ENCODE results near the gene RUNX2.
A peak's percentile ranks its signal among the peaks of the same experiment; 100 is the strongest.

RUNX2 gene

DNA sequence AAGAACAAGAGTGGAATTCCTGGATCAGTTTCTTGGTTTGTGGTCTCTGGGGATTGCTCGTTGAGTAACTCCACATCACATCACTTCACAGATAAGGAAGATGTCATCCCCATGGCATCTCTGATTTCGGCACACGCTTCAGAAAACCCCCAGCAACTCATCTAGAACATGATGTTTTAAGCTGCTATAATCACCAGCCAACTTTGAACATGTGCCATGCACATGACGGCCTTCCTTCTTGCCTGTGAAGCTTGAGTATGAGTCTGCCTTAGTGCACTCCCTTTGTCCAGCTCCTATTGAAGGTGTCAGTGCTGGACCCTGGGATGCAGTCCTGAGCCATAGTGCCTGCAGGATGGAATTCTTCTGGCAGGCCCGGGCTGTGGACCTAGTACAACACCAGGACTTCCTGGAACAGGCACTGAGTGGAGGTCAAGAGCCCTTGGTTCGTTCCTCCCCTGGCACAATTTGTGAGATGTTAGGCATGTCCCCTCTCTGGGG, 281.1 kb downstream of the RUNX2 start:
- DNase-seq: no peak

DNA sequence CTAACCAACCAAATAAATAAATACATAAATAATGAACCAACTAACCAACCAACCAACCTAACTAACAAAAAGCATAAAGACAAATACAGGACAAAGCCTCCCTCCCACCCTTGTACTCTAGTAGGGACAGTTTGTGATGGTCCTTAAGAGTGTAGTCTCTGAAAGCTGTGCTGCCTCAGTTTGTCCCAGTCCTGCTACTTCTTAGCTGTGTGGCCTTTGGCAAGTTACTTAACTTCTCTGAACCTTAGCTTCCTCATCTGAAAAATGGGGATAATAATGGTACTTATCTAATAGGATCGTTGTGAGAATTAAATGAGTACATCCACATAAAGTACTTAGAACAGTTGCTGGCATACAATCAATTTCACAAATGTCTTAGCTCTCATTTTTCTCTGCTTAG, 282.2 kb downstream of the RUNX2 start:
- no peak for DNase-seq

DNA sequence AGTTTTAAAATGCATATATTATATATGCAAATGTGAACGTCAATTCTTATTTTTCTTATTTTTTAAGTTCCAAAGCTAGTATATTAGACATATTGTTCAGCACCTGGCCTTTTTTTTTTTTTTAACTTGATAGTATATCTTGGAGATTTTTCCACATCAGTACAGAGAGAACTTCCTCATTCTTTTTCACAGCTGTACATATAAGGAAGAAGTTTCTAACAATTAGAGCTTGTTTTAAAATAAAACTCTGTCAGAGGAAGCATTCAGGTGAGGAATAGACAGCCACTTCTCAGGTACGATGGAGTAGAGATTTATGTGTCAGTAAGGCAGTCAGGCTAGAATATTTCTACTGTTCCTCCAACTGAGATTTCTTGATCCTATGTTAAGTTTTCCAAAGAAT, 282.7 kb downstream of the RUNX2 start:
- no peak for DNase-seq

DNA sequence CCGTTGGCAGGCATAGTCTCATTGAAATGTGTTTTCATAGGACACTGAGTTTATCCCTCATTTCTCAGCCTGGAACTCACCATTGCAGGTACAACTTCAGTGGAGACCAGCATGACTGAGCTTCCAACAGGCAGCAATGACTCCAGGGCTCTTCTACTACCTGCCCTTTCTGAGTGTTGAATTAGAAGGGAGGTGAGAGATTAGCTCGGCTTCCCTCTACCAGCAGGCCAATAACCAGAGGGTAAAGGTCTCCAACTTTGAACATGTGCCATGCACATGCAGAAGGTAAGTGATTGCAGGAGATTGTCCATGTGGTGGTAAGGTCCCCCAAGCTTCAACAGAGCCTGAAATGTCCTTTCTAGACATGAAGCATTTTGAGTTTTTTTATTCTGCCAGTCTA, 283.4 kb downstream of the RUNX2 start:
- DNase-seq: no peak

DNA sequence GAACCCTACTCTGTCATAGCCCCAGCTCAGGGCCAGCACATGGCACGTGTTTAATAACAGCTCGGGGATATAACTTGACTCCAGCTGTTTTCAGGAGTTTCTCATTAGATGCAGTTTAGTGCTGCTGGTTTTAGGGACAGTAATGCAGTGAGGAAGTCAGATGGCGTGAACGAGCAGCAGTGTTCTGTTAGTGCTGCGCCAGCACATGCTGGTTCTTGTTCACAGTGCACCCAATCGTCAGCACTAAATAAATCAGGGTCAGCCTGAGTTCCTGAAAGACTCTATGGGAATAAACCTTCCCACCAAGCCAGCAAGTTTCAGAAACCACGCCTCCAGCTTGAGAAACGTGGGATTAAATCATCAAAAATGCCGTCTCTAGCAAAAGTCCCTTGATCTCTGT, 285.5 kb downstream of the RUNX2 start:
- DNase-seq: peak in 9 of 56 donors; percentile 2 to 51 (median 7)

DNA sequence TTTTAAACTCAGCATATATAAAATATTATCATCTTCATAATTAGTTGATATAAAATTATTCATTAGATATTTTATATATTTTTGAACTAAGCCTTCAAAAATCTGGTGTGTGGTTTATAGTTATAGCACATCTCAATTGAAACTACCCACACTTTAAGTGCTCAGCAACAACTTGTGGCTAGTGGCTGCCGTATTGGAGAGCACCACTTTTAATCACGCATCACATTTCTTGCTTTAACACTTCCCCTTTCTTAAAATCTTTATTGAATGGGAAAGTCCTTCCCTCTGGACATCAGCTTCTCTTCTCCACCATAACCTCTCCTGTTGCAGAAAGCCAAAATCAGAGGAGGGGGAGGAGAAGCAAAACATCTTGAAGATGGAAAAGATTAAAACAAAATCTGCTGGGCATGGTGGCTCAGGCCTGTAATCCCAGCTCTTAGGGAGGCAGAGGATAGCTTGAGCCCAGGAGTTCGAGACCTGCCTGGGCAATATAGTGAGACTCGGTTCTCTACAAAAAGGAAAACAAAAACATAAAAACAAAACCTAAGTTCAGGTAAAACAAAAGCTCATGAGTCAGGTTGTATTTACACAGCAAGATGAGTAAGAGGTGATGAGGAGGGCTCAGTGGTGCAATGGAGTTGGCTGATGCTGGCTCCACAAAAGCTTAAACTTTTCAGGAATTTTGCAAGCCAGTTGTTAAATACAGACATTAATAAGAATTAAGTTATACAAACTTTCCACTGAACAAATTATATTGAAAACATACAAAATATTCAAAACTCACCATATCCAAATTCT, 286.6 kb downstream of the RUNX2 start:
- no peak for DNase-seq

DNA sequence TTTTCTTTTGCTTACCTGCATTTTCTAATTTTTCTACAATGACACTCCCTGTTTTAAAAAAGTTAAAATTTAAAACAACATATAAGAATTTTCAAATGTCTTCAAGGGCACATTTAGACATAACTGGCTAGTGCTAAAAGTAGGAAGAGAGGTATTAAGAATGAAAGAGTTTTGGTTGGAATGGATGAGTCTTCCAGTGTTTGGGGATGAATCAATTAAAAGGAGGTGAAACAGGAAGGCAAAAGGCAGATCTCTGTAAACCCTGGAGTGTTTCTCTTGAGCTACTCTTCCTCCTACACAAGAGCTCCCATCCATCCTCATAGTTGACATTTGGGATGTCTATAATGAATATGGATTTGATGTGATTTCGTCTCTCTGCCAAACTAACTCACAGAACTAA, 288.1 kb downstream of the RUNX2 start:
- DNase-seq: no peak

DNA sequence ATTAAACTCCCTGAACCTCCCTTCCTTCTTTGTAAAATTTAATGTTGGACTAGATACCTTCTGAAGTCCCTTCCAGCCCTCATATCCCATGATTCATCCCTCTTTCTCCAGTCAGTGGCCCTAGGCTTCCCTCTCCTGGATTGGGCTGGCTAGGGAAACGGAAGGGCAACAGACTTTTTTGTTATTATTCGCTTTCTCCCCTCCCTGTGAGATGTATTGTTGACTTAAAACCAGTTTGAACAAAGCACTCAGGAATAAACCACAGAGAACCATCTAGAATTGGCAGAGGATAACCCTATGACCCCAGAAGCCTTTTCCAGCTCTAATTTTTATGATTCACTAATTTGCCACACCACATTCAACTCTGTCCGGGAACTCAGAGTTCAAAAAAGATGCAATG, 289.3 kb downstream of the RUNX2 start:
- DNase-seq: no peak

DNA sequence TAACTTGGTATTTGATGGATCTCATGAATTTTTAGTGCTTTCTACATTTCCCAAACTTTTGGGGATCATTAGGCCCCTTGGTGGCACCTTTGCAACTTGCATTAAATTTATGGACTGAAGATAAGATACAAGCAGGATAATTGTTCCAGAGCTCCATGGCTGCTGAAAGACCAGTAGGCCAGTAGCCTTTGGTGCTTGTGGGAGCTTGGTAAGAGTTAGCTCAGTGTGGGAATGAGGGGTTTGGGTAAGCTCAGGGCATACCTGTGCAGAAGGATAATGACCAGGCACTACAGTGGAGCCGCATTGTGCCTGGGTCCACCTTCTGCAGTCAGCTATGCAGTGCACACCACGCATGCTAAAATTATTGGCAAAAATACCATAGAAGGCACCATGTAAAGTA, 290.1 kb downstream of the RUNX2 start:
- DNase-seq: no peak

DNA sequence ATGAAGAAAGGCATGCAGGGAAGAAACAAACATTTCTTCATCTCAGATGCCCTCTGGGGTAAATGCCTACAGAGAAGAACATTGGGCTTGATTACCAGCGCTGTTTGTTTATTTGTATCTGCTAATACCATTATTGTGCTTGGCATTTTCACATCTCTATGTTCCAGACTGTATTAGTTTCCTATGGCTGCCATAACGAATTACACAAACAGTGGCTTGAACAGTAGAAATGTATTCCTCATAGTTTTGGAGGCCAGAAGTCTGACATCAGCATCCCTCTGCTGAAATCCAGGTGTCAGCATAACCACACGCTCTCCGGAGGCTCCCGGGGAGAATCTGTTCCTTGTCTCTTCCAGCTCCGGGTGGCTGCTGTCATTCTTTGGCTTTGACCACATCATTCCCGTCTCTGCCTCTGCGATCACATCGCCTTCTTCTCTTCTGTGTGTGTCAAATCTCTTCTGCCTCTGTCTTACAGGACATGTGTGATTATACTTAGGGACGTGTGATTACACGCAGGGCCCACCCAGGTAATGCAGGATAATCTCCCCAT, 291.2 kb downstream of the RUNX2 start:
- no peak for DNase-seq

DNA sequence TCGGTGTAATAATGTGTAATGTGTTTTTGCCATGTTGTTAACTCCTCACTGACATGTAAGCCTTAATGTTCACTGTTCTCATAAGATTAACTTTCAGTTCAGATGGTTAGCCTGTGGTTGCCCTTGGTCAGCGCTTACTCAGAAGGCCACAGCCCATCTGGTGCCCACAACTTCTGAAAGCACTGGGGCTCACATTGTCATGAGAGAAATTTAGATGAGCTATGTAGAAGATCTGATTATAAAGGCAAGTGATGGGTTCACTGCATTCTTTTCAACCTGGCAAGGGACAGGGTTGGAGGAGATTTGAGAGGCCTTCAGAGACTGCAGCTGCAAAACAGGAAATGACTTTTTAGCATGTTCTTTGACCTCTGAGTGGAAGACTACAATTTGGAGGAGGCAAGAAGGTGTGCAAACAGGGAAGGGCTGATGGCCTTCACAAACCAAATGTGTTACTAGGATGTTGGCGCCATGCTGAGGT, 291.9 kb downstream of the RUNX2 start:
- no peak for DNase-seq

DNA sequence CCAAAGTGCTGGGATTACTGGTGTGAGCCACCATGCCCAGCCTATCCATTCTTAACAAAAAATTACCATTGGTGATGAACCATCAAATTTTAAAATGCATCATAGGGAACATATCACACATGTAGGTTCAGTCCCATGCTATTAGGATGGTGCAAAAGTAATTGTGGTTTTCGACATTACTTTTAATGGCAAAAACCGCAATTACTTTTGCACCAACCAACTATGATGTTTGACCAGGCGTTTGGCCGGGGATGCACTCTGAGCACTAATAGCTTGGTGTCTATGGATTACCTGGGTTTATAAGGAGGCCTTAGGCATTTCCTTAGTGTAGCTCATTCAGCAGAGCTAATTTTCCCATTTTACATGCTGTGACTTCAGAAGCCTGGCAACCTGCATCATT, 296.1 kb downstream of the RUNX2 start:
- DNase-seq: no peak

DNA sequence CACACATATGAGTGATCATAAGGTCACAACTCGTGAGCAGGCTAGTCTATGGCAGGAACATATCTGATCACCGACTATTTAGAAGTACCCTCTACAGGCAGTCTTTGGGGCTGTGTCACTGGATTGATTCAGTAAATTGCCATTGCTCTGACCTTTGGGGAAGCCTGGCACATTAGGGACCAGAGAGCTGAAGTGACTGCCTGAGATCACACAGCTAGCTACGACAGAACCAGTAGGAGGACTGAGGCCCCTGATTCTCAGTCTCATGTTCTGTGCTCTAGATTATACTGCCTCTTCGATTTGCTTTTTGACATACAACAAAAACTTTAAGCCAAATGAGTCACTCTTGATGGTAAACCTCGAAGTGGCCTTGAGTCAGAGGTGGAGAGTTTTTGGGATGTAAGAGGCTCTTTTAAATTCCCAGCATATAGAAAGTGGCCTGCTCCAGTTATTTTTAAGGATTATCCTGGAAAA, 297.1 kb downstream of the RUNX2 start:
- DNase-seq: no peak

DNA sequence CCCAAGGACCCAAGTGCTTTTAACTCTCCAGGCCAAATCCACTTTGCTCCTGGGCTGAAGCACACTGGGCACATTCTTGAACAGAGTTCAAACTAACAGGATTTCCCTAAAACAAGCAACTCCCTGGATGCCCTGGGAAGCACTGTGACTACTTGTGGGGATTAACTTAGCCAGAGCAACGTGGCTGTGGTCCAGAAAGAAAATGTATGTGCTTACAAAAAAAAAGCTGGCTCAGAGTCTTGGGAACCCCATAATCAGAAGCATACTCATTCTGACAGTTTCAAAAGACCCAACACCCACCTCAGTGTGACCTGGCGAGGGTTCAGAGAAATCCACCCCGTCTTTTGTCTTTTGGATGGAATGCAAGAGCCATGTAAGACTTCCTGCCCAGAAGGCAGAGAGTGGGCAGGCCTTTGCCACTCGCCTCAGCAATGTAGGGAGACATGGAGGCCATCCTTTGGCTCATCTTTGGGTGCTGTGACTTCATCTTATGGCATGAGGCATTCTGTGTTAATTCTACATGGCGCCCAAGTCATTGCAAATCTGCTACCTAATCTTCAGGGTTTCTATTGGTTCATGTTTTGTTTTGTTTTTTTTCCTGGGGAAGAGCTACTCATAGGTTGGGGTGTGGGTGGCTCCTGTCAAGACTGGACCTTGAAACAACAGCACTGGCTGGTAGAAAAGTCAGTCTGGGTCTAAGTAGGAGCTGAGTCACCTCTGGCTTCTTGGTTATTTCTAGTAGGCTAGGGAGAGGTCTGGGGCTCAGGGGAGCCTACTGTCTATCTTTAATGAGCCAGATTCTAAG, 298.2 kb downstream of the RUNX2 start:
- no peak for DNase-seq

DNA sequence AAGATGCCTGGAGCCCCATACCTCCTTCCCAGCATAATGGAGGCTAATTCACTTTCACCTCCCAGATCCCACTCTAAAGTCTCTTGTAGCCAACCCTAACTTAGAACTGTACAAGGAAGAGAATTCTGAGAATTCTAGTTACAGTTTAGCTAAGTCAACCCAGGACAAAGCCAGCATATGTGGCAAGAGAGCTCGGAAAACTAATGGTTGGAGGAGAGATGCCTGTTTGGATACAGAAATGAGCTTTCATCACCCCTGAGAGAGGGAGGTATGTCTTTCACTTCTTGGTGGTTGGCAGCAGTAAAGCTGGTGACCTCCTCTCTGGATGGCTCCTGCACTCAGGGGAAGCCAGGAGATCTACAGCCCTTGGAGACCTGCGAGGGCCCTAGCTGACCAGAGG, 302.2 kb downstream of the RUNX2 start:
- DNase-seq: no peak

DNA sequence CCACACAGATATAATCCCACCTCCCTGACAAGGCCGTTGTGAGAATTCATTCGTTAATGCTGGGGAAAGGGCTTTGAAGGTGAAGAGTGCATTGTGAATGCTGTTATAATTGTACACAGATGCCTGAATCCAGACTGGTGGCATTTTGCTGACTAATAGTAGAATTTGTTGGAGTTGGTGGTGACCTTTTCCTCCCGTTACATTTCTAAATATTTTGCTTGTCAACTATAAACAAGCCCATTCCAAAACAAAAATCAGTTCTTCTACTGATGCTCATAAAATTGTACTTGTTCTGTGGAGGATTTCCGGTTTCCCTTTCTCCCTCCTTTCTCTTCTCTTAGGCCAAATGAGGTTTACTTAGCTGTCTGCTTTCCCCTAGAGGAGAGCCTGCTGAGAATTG, 302.7 kb downstream of the RUNX2 start:
- no peak for DNase-seq

DNA sequence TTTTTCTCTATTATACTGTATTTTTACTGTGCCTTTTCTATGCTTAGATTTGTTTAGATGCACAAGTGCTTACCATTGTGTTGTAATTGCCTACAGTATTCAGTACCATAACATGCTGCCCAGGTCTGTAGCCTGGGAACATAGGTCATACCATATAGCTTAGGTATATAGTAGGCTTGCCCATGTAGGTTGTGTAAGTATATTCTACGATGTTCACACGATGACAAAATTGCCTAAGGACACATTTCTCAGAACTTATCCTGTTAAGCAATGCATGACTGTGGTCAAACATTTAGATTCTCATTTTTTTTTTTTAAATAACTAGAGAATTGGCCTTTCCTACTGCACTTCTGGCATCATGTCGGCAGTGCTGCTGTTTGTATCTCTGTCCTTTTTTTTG, 303.3 kb downstream of the RUNX2 start:
- DNase-seq: no peak

DNA sequence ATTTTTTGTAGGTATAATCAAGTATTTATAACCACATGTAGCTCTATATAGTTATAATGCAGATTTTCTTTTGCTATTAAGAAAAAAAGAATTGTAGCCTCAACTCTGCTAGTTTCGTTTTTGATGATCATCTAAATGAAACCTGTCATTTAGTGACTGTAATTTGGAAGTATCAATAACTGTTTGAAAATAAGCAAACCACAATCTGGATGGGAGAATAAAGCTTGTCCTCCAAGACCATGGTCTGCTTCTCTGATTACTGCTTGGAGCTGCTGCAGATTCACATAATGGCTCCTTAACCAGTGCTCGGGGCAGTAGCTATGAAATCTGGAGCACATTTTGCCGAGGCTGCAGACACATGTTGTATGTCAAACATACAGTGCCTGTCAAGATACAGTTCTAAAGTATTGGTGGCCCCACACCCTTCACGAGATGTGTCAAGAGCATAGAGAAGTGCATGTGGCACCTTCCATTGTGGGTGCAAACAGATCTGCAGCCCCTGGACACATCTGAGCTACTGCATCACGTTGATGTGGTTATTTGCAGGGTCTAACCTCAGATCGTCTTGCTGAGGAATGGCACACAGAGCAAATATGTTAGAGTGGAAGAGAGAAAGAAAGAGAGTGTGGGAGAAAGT, 305.3 kb downstream of the RUNX2 start:
- DNase-seq: no peak

DNA sequence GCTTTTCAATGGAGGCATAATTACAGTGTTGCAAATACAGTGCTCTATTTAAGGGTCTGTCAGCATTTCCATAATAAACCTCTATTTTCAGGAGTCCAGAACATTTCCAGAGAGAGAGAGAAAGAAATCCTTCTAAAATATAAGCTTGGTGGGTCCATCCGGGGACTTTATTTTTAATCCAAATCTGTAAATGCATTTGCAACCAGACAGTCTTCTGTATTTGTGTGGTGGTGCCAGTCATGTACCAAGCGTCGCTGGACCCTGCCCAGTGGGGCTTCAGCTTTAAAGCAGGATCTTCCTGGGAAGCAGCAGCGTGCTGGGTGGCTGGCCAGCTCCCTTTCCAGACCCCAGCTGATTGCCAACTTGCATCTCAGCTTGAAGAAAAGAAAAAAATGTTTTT, 306.1 kb downstream of the RUNX2 start:
- DNase-seq: no peak

DNA sequence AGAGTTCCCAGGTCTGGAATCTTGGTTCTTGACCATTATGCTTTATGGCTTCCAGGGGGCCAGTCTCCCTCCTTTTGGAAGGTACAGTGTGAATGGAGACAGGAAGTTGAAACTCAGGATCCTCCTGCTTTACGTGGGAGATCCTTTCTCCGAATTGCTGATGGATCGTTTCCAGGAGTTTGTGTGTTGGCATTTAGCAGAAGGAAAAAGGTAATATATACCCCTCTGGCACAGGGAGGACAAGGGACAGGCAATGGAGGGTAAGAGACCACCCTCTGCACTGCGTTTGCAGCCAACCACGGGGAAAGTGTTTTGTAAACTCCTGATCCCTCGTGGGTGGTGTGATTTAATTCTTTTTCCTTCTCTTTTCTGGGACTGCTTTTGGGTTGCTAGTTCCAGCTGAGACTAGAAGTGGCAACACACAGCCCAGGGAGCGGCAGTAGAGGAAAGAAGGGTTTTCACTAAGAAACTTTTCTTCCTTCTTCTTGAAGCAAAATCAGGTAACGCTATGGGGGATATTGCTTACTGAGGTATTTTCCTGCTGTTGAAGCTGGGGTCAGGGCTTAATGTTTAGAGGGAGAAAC, 307.2 kb downstream of the RUNX2 start:
- DNase-seq: no peak

DNA sequence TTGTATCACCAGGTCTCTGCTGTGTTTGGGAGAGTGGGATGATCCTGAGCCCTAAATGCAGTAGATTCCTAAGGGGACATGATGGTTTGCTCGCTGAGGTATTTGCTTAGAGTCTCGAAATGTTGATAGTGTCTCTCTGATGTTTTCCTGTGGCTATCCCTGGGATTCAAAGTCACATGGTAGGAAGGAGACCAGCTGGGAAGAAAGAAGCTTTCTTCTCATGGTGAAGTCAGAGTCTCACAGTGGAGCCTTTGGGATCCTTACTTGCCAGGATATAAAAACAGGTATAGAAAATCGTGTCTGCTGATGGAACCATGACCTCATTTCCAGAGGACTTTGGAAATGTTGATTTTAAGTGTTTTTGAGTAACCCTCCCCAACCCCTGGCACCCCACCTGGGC, 308.9 kb downstream of the RUNX2 start:
- DNase-seq: no peak
